ENCODE data around the gene FOSB.

DNA sequence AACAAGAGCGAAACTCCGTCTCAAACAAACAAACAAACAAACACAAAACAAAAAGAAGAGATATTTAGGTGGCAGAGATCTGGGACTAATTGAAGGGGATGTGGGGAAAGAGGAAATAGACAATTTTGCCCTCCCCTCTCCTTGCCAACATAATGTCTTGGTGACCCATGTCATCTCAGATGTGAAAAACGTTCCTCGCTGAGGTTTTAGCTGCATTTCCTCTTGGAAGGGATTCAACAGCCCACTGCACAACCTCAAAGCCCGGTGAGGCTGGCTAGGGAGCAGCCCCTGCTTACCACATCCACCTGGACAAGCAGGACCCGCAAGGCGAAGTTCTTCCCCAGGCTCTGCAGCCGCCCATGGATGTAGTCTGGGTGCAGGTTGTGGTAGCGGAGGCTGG, 49.0 kb upstream of the FOSB start:
- TF ChIP-seq, protein P1, sequence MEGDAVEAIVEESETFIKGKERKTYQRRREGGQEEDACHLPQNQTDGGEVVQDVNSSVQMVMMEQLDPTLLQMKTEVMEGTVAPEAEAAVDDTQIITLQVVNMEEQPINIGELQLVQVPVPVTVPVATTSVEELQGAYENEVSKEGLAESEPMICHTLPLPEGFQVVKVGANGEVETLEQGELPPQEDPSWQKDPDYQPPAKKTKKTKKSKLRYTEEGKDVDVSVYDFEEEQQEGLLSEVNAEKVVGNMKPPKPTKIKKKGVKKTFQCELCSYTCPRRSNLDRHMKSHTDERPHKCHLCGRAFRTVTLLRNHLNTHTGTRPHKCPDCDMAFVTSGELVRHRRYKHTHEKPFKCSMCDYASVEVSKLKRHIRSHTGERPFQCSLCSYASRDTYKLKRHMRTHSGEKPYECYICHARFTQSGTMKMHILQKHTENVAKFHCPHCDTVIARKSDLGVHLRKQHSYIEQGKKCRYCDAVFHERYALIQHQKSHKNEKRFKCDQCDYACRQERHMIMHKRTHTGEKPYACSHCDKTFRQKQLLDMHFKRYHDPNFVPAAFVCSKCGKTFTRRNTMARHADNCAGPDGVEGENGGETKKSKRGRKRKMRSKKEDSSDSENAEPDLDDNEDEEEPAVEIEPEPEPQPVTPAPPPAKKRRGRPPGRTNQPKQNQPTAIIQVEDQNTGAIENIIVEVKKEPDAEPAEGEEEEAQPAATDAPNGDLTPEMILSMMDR (IDR thresholded peaks at IDR 0.05; ENCODE audit: insufficient read depth, low read depth, low read length): no peak
- TF ChIP-seq EZH2 (IDR thresholded peaks at IDR 0.05; ENCODE audit: insufficient read depth, low read length): no peak
